Endodermal cell (in vitro differentiated cells): Measurements from ENCODE around the gene RNGTT. TPM values are rescaled to one million over a fixed set of nuclear protein-coding genes. Genes with fewer than 3 reads are reported as not detected.

Source experiments
- DNase-seq: peaks from one replicate; pipeline ENCODE4 v3.0.0-alpha.2; 2017
- H3K27ac ChIP-seq: 2 replicates; pipeline ENCODE4 v1.5.1; 2013; ENCODE audit warnings: mild to moderate bottlenecking, low read depth, low read length, moderate library complexity
- H3K27me3 ChIP-seq: 2 replicates; pipeline ENCODE4 v1.6.1; 2013; ENCODE audit warnings: mild to moderate bottlenecking, low read length, moderate library complexity; ENCODE audit not compliant: insufficient read depth, control insufficient read depth, poor library complexity, severe bottlenecking
- H3K36me3 ChIP-seq: 2 replicates; pipeline ENCODE4 v1.7.0; 2013; ENCODE audit warnings: mild to moderate bottlenecking, low read length, moderate library complexity; ENCODE audit not compliant: control insufficient read depth, insufficient read depth
- H3K4me1 ChIP-seq: one replicate; pipeline ENCODE4 v1.7.0; 2013; ENCODE audit warnings: low read length; ENCODE audit not compliant: control insufficient read depth, insufficient read depth
- H3K4me3 ChIP-seq: 2 replicates; pipeline ENCODE4 v1.5.1; 2013; ENCODE audit warnings: mild to moderate bottlenecking, low read length, moderate library complexity
- H3K9ac ChIP-seq: 2 replicates; pipeline ENCODE4 v1.6.1; 2013; ENCODE audit warnings: mild to moderate bottlenecking, low read length, moderate library complexity; ENCODE audit not compliant: poor library complexity, severe bottlenecking; ENCODE audit errors: extremely low read depth
- H3K9me3 ChIP-seq: 2 replicates; pipeline ENCODE4 v1.6.1; 2013; ENCODE audit warnings: mild to moderate bottlenecking, low read length, moderate library complexity; ENCODE audit not compliant: control insufficient read depth
- H3K27ac Mint-ChIP-seq: 2 replicates; pipeline ENCODE4 v1.8.0; 2020; ENCODE audit warnings: mixed read lengths
- H3K27me3 Mint-ChIP-seq: 2 replicates; pipeline ENCODE4 v1.8.0; 2021; ENCODE audit warnings: mild to moderate bottlenecking, mixed read lengths; ENCODE audit not compliant: insufficient read depth
- H3K36me3 Mint-ChIP-seq: 2 replicates; pipeline ENCODE4 v1.8.0; 2020; ENCODE audit warnings: low read depth, mixed read lengths
- H3K4me1 Mint-ChIP-seq: 2 replicates; pipeline ENCODE4 v1.8.0; 2020; ENCODE audit warnings: mixed read lengths
- H3K4me3 Mint-ChIP-seq: 2 replicates; pipeline ENCODE4 v1.8.0; 2020; ENCODE audit warnings: mild to moderate bottlenecking, moderate library complexity, mixed read lengths
- H3K9me3 Mint-ChIP-seq: 2 replicates; pipeline ENCODE4 v1.8.0; 2020; ENCODE audit warnings: mild to moderate bottlenecking, mixed read lengths
- WGBS, 2 experiments: methylation state at CpG; one replicate each; pipeline versions ENCODE4 v1.1.5 to v1.1.7; 2013; ENCODE audit warnings: missing lambda C conversion rate in 2 of 2, mixed read lengths in 1 of 2; ENCODE audit not compliant: insufficient coverage in 1 of 2, insufficient read length in 1 of 2; 5-methylcytosine and 5-hydroxymethylcytosine counted together
- total RNA-seq, 2 donors: library from RNA; stranded (reverse); fragmentation: NEBNext Ultra II Directional in 1 of 2; extraction: Animal tissue kit (Norgen Biotek cat#: 25700) in 1 of 2; gene quantifications; 2 replicates in 1 of 2; 3 replicates in 1 of 2; pipeline ENCODE4 v1.2.1, GENCODE V29; 2021
- TF ChIP-seq, protein P1 (sequence below): fragments of 200-600 bp; sonication (generic); conservative IDR thresholded peaks from 2 replicates; pipeline ENCODE4 v1.5.0; 2021; ENCODE audit warnings: antibody characterized with exemption, mild to moderate bottlenecking

Gene RNGTT
- total RNA-seq, 2 donors from 2014 or later, result 21.5 to 28.7 TPM

DNA sequence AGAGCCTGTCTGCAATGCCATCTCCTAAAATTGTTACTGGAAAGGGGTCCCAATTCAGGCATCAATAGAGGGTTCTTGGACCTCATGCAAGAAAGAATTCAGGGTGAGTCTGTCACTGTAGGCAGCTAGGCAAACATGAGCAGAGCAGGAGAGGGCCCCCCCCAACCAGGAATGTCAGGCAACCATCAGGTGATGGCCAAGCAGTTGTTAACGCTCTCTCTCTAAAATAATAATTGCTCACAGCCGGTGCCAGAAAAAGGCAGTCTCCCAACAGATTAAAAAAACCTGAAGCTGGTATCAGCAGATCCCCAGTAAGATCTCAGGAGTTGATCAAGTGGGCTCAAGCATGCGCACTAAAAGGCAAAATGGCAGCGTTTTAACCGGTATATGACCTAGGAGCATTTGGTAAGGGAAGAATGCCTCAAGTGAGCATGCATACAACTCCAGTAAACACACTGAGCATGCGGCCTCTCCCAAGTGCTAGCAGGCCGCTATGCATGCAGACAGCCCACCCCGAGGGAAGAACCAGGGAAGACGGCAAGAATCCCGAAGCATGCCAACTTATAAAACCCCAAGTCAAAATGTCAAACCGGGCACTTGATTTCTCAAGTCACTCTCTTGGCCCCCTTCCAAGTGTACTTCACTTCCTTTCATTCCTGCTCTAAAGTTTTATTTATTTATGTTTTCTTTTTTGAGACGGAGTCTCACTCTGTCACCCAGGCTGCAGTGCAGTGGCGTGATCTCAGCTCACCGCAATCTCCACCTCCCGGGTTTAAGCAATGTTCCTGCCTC lies 44.0 kb upstream of the RNGTT start:
- 79 to 80% methylated on average over 11 to 15 of the region's 15 CpGs for WGBS, 2 experiments
- H3K9ac ChIP-seq, result no peak overlapping the region
- no peak for DNase-seq
- no peaks in the 10 kb centered on the region for H3K9me3 ChIP-seq
- no peaks in the 10 kb centered on the region for H3K36me3 ChIP-seq
- Mint-ChIP-seq H3K27ac (no peak overlapping the region), H3K4me3 (no peak overlapping the region), H3K4me1 (peaks cover 23% of the 10 kb centered on the region), H3K9me3 (no peaks in the 10 kb centered on the region), H3K36me3 (no peaks in the 10 kb centered on the region), H3K27me3 (no peaks in the 10 kb centered on the region)
- H3K27ac ChIP-seq, result no peak overlapping the region
- peaks cover 15% of the 10 kb centered on the region for H3K4me1 ChIP-seq
- TF ChIP-seq, protein P1, sequence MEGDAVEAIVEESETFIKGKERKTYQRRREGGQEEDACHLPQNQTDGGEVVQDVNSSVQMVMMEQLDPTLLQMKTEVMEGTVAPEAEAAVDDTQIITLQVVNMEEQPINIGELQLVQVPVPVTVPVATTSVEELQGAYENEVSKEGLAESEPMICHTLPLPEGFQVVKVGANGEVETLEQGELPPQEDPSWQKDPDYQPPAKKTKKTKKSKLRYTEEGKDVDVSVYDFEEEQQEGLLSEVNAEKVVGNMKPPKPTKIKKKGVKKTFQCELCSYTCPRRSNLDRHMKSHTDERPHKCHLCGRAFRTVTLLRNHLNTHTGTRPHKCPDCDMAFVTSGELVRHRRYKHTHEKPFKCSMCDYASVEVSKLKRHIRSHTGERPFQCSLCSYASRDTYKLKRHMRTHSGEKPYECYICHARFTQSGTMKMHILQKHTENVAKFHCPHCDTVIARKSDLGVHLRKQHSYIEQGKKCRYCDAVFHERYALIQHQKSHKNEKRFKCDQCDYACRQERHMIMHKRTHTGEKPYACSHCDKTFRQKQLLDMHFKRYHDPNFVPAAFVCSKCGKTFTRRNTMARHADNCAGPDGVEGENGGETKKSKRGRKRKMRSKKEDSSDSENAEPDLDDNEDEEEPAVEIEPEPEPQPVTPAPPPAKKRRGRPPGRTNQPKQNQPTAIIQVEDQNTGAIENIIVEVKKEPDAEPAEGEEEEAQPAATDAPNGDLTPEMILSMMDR, result no peak
- no peaks in the 10 kb centered on the region for H3K27me3 ChIP-seq
- no peak overlapping the region for H3K4me3 ChIP-seq

DNA sequence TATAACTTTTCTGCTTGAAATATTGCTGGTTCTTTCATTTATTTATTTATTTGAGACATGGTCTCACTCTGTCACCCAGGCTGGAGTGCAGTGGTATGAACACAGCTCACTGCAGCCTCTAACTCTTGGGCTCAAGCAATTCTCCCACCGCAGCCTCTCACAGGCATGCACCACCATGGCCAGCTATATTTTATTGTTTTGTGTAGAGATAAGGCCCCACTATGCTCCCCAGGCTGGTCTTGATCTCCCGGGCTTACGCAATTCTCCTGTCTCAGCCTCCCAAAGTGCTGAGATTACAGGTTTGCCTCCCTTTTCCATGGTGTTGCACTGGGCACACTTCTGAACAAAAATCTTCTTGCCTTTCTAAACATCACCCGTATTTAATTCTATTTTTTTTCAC lies 39.1 kb upstream of the RNGTT start:
- TF ChIP-seq, protein P1, result no peak

DNA sequence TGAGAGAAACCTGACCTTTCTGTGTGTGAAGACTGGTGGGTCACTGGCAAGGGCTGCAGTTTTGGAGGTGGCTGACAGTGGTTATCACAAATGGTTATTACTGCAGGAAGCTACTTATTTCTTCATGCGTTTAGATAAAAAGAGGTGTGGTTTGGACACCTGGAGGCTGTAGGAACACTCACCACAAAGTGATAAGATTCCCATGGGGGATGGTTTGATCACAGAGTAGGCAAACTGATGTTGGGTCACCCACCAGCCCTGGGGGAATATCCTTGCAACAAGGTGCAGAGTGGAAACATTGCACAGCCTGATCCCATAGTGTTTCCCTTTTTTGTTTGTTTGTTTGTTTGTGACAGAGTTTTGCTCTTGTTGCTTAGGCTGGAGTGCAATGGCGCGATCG lies 33.9 kb upstream of the RNGTT start:
- no peaks in the 10 kb centered on the region for H3K27me3 ChIP-seq
- H3K36me3 ChIP-seq, result no peaks in the 10 kb centered on the region
- Mint-ChIP-seq H3K27me3 (no peaks in the 10 kb centered on the region), H3K27ac (no peak overlapping the region), H3K9me3 (no peaks in the 10 kb centered on the region), H3K36me3 (no peaks in the 10 kb centered on the region), H3K4me1 (no peaks in the 10 kb centered on the region), H3K4me3 (no peak overlapping the region)
- TF ChIP-seq, protein P1, result no peak
- peaks cover 4% of the 10 kb centered on the region for H3K4me1 ChIP-seq
- no peaks in the 10 kb centered on the region for H3K9me3 ChIP-seq
- no peak for DNase-seq
- H3K9ac ChIP-seq, result no peak overlapping the region
- H3K27ac ChIP-seq, result no peak overlapping the region
- 97 to 100% methylated on average over 4 of the region's 4 CpGs for WGBS, 2 experiments
- no peak overlapping the region for H3K4me3 ChIP-seq

More for the DNA sequence above, 39.1 kb upstream of the RNGTT start:
- Mint-ChIP-seq H3K27me3 (no peaks in the 10 kb centered on the region), H3K9me3 (no peaks in the 10 kb centered on the region), H3K4me3 (no peak overlapping the region), H3K36me3 (no peaks in the 10 kb centered on the region), H3K27ac (no peak overlapping the region), H3K4me1 (peaks cover 12% of the 10 kb centered on the region)
- no peaks in the 10 kb centered on the region for H3K9me3 ChIP-seq
- no peaks in the 10 kb centered on the region for H3K36me3 ChIP-seq
- H3K4me3 ChIP-seq, result no peak overlapping the region
- WGBS, 2 experiments, result 89 to 94% methylated on average over 4 of the region's 4 CpGs
- H3K9ac ChIP-seq, result no peak overlapping the region
- H3K27me3 ChIP-seq, result no peaks in the 10 kb centered on the region
- peaks cover 10% of the 10 kb centered on the region for H3K4me1 ChIP-seq
- no peak for DNase-seq
- H3K27ac ChIP-seq, result no peak overlapping the region
